H1 (cell line): ENCODE results near the gene NEGR1. TPM values are rescaled to one million over a fixed set of nuclear protein-coding genes. Genes with fewer than 3 reads are reported as not detected.

Experiments
- CTCF ChIA-PET: fragments of 300-600 bp; sonication (Branson Sonifier 250); formaldehyde crosslinking; loops from one replicate; lab custom pipeline; 2021; ENCODE audit not compliant: partially characterized antibody; lab: Charles Lee
- POLR2A ChIA-PET: fragments of 300-600 bp; sonication (Branson Sonifier 250); formaldehyde crosslinking; loops from one replicate; lab custom pipeline; 2021; ENCODE audit warnings: inconsistent platforms; ENCODE audit not compliant: partially characterized antibody; lab: Charles Lee
- DNase-seq, 2 experiments: peaks; one replicate each; pipeline versions ENCODE4 v3.0.0 to v3.0.0-alpha.2; 2010 to 2022; ENCODE audit warnings: low spot score in 2 of 2, low read depth in 1 of 2, mixed read lengths in 1 of 2
- FAIRE-seq: peaks from 2 replicates; lab custom pipeline; 2011; peaks lifted over from hg19 to GRCh38; lab: Jason Lieb, UNC
- H2AFZ ChIP-seq: 2 replicates; pipeline ENCODE4 v1.8.1; 2012; ENCODE audit warnings: low read length, inconsistent platforms
- H2AK5ac ChIP-seq: 2 replicates; pipeline ENCODE4 v1.6.1; 2013; ENCODE audit warnings: low read depth, low read length
- H2BK120ac ChIP-seq: replicated peaks from 2 replicates; pipeline ENCODE3; 2013; ENCODE audit warnings: low read depth, low read length, inconsistent platforms
- H2BK12ac ChIP-seq: 2 replicates; pipeline ENCODE4 v1.6.1; 2013; ENCODE audit warnings: low read depth, low read length
- H2BK15ac ChIP-seq: 2 replicates; pipeline ENCODE4 v1.6.1; 2013; ENCODE audit warnings: low read length
- H2BK20ac ChIP-seq: 2 replicates; pipeline ENCODE4 v1.6.1; 2013; ENCODE audit warnings: low read length
- H2BK5ac ChIP-seq: 2 replicates; pipeline ENCODE4 v1.6.1; 2013; ENCODE audit warnings: low read depth, low read length
- H3K14ac ChIP-seq: 2 replicates; pipeline ENCODE4 v1.6.1; 2013; ENCODE audit warnings: inconsistent platforms; ENCODE audit not compliant: insufficient read length
- H3K18ac ChIP-seq: 2 replicates; pipeline ENCODE4 v1.6.1; 2013; ENCODE audit warnings: low read length; ENCODE audit errors: extremely low read depth
- H3K23ac ChIP-seq: 2 replicates; pipeline ENCODE4 v1.6.1; 2013; ENCODE audit warnings: inconsistent platforms; ENCODE audit not compliant: insufficient read length
- H3K23me2 ChIP-seq: 2 replicates; pipeline ENCODE4 v1.6.1; 2013; ENCODE audit warnings: low read depth, low read length
- H3K27ac ChIP-seq: 2 replicates; pipeline ENCODE4 v1.6.1; 2011; ENCODE audit warnings: low read depth, low read length, inconsistent platforms
- H3K27me3 ChIP-seq, 4 experiments: replicated peaks in 1 of 4; 1 replicate in 1 of 4; 2 replicates in 3 of 4; pipeline versions ENCODE4 v1.6.1 to v1.8.1; 2011 to 2013; ENCODE audit warnings: low read length in 3 of 4, mild to moderate bottlenecking in 3 of 4, inconsistent platforms in 2 of 4, mixed read lengths in 2 of 4, moderate library complexity in 1 of 4; ENCODE audit not compliant: control insufficient read depth in 3 of 4, insufficient read depth in 3 of 4; ENCODE audit errors: extremely low read depth in 1 of 4
- H3K36me3 ChIP-seq, 4 experiments: 2 replicates each; pipeline versions ENCODE4 v1.6.1 to v1.8.1; 2011 to 2013; ENCODE audit warnings: mild to moderate bottlenecking in 4 of 4, low read length in 3 of 4, moderate library complexity in 2 of 4, control low read depth in 1 of 4, inconsistent platforms in 1 of 4; ENCODE audit not compliant: insufficient read depth in 4 of 4, control insufficient read depth in 2 of 4
- H3K4ac ChIP-seq: replicated peaks from 2 replicates; pipeline ENCODE3; 2013; ENCODE audit warnings: low read length, low read depth, mixed read lengths, inconsistent platforms; ENCODE audit not compliant: insufficient read length
- H3K4me1 ChIP-seq, 4 experiments: replicated peaks in 1 of 4; 1 replicate in 1 of 4; 2 replicates in 3 of 4; pipeline versions ENCODE4 v1.6.1 to v1.8.1; 2011 to 2013; ENCODE audit warnings: low read length in 3 of 4, inconsistent platforms in 2 of 4, mixed read lengths in 1 of 4; ENCODE audit not compliant: insufficient read depth in 4 of 4, control insufficient read depth in 3 of 4
- H3K4me2 ChIP-seq, 2 experiments: 2 replicates each; pipeline versions ENCODE4 v1.6.1 to v1.8.1; 2011 to 2013; ENCODE audit warnings: low read depth in 2 of 2, low read length in 2 of 2, control low read depth in 1 of 2, inconsistent platforms in 1 of 2, mild to moderate bottlenecking in 1 of 2; ENCODE audit not compliant: insufficient read depth in 1 of 2
- H3K4me3 ChIP-seq, 4 experiments: fragments of 200-600, 300-600 bp in 1 of 4; sonication (generic), shearing (Covaris generic), sonication (Bioruptor Twin) in 1 of 4; 2 replicates each; pipeline versions ENCODE4 v1.5.1 to v1.8.1; 2011 to 2016; ENCODE audit warnings: low read length in 4 of 4, low read depth in 3 of 4, control low read depth in 2 of 4, inconsistent platforms in 2 of 4, mild to moderate bottlenecking in 2 of 4, mixed read lengths in 1 of 4, moderate library complexity in 1 of 4; ENCODE audit not compliant: insufficient read depth in 2 of 4; ENCODE audit errors: extremely low read depth in 1 of 4
- H3K56ac ChIP-seq: replicated peaks from 2 replicates; pipeline ENCODE3; 2013; ENCODE audit warnings: low read depth, mild to moderate bottlenecking, mixed read lengths, low read length, inconsistent platforms; ENCODE audit not compliant: insufficient read length
- H3K79me1 ChIP-seq: 2 replicates; pipeline ENCODE4 v1.6.1; 2013; ENCODE audit warnings: low read depth, low read length, control low read depth
- H3K79me2 ChIP-seq, 2 experiments: 2 replicates each; pipeline versions ENCODE4 v1.6.1 to v1.8.1; 2012 to 2013; ENCODE audit warnings: low read length in 2 of 2, mild to moderate bottlenecking in 2 of 2, inconsistent platforms in 1 of 2; ENCODE audit not compliant: insufficient read depth in 2 of 2, control insufficient read depth in 1 of 2
- H3K9ac ChIP-seq, 4 experiments: replicated peaks in 1 of 4; 1 replicate in 1 of 4; 2 replicates in 3 of 4; pipeline versions ENCODE4 v1.6.1 to v1.8.1; 2011 to 2013; ENCODE audit warnings: low read depth in 3 of 4, low read length in 3 of 4, control low read depth in 2 of 4, mild to moderate bottlenecking in 2 of 4, moderate library complexity in 2 of 4, inconsistent platforms in 1 of 4; ENCODE audit errors: extremely low read depth in 1 of 4
- H3K9me3 ChIP-seq, 2 experiments: 2 replicates each; pipeline versions ENCODE4 v1.6.1 to v1.8.1; 2012 to 2013; ENCODE audit warnings: mild to moderate bottlenecking in 2 of 2, moderate library complexity in 2 of 2, control low read depth in 1 of 2, inconsistent platforms in 1 of 2, low read depth in 1 of 2, low read length in 1 of 2, mixed read lengths in 1 of 2; ENCODE audit not compliant: insufficient read depth in 2 of 2
- H4K20me1 ChIP-seq, 2 experiments: replicated peaks in 1 of 2; 2 replicates each; pipeline versions ENCODE3 to v1.8.1; 2011 to 2013; ENCODE audit warnings: inconsistent platforms in 2 of 2, low read length in 2 of 2, mild to moderate bottlenecking in 1 of 2; ENCODE audit not compliant: insufficient read depth in 2 of 2, control insufficient read depth in 1 of 2
- H4K5ac ChIP-seq: 2 replicates; pipeline ENCODE4 v1.6.1; 2013; ENCODE audit warnings: low read length, low read depth, mixed read lengths, inconsistent platforms; ENCODE audit not compliant: insufficient read length
- H4K8ac ChIP-seq: 2 replicates; pipeline ENCODE4 v1.8.0; 2013; ENCODE audit warnings: mild to moderate bottlenecking, moderate library complexity, low read length, inconsistent platforms; ENCODE audit not compliant: insufficient read depth; ENCODE audit errors: extremely low read depth
- H4K91ac ChIP-seq: replicated peaks from 2 replicates; pipeline ENCODE3; 2013; ENCODE audit warnings: low read length, mixed read lengths, inconsistent platforms; ENCODE audit not compliant: insufficient read length
- BCL11A ChIP-seq, 2 experiments: IDR thresholded peaks; one replicate each; pipeline ENCODE4 v1.6.1; 2011; ENCODE audit warnings: low read depth in 2 of 2, low read length in 2 of 2, mild to moderate bottlenecking in 2 of 2
- CBX5 ChIP-seq: fragments of 300-800, 300-1000 bp; sonication (generic); IDR thresholded peaks from 2 replicates; pipeline ENCODE4 v1.7.1; 2016; ENCODE audit warnings: antibody characterized with exemption, low read length, low read depth
- CHD1 ChIP-seq: IDR thresholded peaks from 2 replicates; pipeline ENCODE4 v1.6.1; 2012; ENCODE audit warnings: low read depth, low read length, improper control_type of control experiment
- EGR1 ChIP-seq: IDR thresholded peaks from 2 replicates; pipeline ENCODE4 v1.6.1; 2011; ENCODE audit warnings: low read depth, low read length, borderline replicate concordance
- JUN ChIP-seq: IDR thresholded peaks from 2 replicates; pipeline ENCODE4 v1.6.1; 2011; ENCODE audit warnings: low read depth, mild to moderate bottlenecking, improper control_type of control experiment, low read length
- KDM4A ChIP-seq: IDR thresholded peaks from one replicate; pipeline ENCODE4 v1.7.1; 2012; ENCODE audit warnings: low read depth, mild to moderate bottlenecking, moderate library complexity, low read length, inconsistent platforms; ENCODE audit not compliant: severe bottlenecking
- PHF8 ChIP-seq: fragments of 200-600 bp; sonication (generic); conservative IDR thresholded peaks from 2 replicates; pipeline ENCODE4 v1.7.1; 2012; ENCODE audit warnings: low read depth, mild to moderate bottlenecking, inconsistent platforms, low read length, moderate library complexity
- RXRA ChIP-seq: IDR thresholded peaks from 2 replicates; pipeline ENCODE4 v1.6.1; 2011; ENCODE audit warnings: low read depth, mild to moderate bottlenecking, low read length, moderate library complexity; ENCODE audit not compliant: insufficient read depth
- SUZ12 ChIP-seq: fragments of 200-600 bp; sonication (generic); IDR thresholded peaks from 2 replicates; pipeline ENCODE4 v1.6.1; 2012; ENCODE audit warnings: mild to moderate bottlenecking, inconsistent platforms, low read length, moderate library complexity, mixed read lengths
- TAF1 ChIP-seq: IDR thresholded peaks from 2 replicates; pipeline ENCODE4 v1.6.1; 2011; ENCODE audit warnings: mild to moderate bottlenecking, low read depth, low read length
- TBP ChIP-seq: IDR thresholded peaks from 2 replicates; pipeline ENCODE4 v1.6.1; 2011; ENCODE audit warnings: low read depth, low read length, improper control_type of control experiment
- WGBS, 2 experiments: shearing (Covaris generic) in 1 of 2; methylation state at CpG; one replicate each; pipeline versions ENCODE4 v1.1.6 to v1.1.7; 2013 to 2015; ENCODE audit warnings: low lambda C conversion rate in 2 of 2, mixed read lengths in 2 of 2, inconsistent platforms in 1 of 2, low coverage in 1 of 2, missing lambda C conversion rate in 1 of 2; ENCODE audit not compliant: insufficient replicate concordance in 2 of 2, insufficient coverage in 1 of 2, insufficient read length in 1 of 2; ENCODE audit errors: extremely low coverage in 1 of 2, missing lambda C conversion rate in 1 of 2; 5-methylcytosine and 5-hydroxymethylcytosine counted together
- polyA plus RNA-seq, 7 experiments: library from polyadenylated mRNA; depleted of rRNA in 3 of 7; stranded (reverse) in 5 of 7; unstranded in 2 of 7; fragments of >200 nt in 5 of 7; fragments of 200-250 nt in 2 of 7; gene quantifications; 1 replicate in 5 of 7; 2 replicates in 1 of 7; 4 replicates in 1 of 7; pipeline versions ENCODE4 v1.2.1 to v1.2.3, GENCODE V29; 2011 to 2013; ENCODE audit warnings: missing spikeins in 2 of 7, mixed read lengths in 2 of 7
- total RNA-seq: library from RNA; stranded (reverse); fragmentation: NEBNext Ultra II Directional; extraction: Animal tissue kit (Norgen Biotek cat#: 25700); gene quantifications from 2 replicates; pipeline ENCODE4 v1.2.1, GENCODE V29; 2021
- TF ChIP-seq, protein P1 (sequence below): IDR thresholded peaks from 2 replicates; pipeline ENCODE4 v1.6.1; 2011; ENCODE audit warnings: low read depth, mild to moderate bottlenecking, low read length; ENCODE audit not compliant: insufficient read depth

NEGR1 gene
- total and polyA plus RNA-seq, 2 of the 8 experiments (the other 6 are each of a cell fraction or from before 2014, with no cell fraction given), result 0.71 to 1.3 TPM

DNA sequence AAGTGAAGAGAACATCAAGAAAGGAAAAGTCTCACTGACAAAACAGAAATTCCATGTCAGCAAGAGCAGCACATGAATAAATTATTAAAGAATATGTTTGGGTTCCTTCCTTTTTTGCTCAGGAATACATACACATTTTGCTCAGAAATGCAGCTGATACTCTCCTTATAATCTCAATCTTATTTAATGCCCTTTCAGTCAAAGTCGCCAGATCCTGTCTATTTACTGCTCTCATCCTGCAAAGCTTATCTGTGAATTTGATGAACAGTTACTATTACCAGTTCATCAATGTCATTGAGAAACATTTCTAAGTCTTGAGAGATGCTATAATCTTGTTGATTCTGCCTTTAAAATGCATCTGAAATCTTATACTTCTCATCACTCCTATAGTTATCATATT is 658.5 kb downstream of the NEGR1 start:
- Histone ChIP-seq H3K9ac (no peak overlapping the region), H4K20me1 (no peaks in the 10 kb centered on the region), H3K9me3 (peaks cover 0 to 3% of the 10 kb centered on the region in 2 experiments; a peak in 1 of 4 replicates), H3K27ac (no peak overlapping the region), H3K79me1 (no peaks in the 10 kb centered on the region), H3K4me1 (no peaks in the 10 kb centered on the region), H2BK5ac (no peak overlapping the region), H2AK5ac (no peak overlapping the region), H3K4ac (no peak overlapping the region), H3K36me3 (no peaks in the 10 kb centered on the region), H2BK12ac (no peak overlapping the region), H4K8ac (no peak overlapping the region), H2AFZ (no peak overlapping the region), H4K91ac (no peak overlapping the region), H3K56ac (no peak overlapping the region), H3K23me2 (no peaks in the 10 kb centered on the region), H3K18ac (no peak overlapping the region), H3K79me2 (no peaks in the 10 kb centered on the region), H3K27me3 (no peaks in the 10 kb centered on the region), H3K14ac (no peak overlapping the region), H3K4me2 (no peak overlapping the region), H4K5ac (no peak overlapping the region), H3K23ac (no peak overlapping the region), H2BK120ac (no peak overlapping the region), H2BK20ac (no peak overlapping the region), H2BK15ac (no peak overlapping the region), H3K4me3 (no peak overlapping the region)
- WGBS, 2 experiments, result 95% methylated on average over 1 of the region's 1 CpG; no CpG with 5 or more reads in 1 of the 2 experiments
- TF ChIP-seq PHF8 (no peak), KDM4A (no peak), BCL11A (IDR thresholded peaks at IDR 0.05; ENCODE audit: low read depth in 2 of 2, low read length in 2 of 2) (no peak), EGR1 (no peak), TAF1 (no peak), TBP (no peak), JUN (no peak), CHD1 (no peak), RXRA (no peak), SUZ12 (no peak), CBX5 (no peak)
- TF ChIP-seq, protein P1, sequence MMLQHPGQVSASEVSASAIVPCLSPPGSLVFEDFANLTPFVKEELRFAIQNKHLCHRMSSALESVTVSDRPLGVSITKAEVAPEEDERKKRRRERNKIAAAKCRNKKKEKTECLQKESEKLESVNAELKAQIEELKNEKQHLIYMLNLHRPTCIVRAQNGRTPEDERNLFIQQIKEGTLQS, result no peak
- CTCF ChIA-PET, result interaction anchor here (0.6 kb wide), 1 partner anchor 264 kb away, joined by 3 read pairs; no protein-coding TSS in a partner anchor
- DNase-seq (no peak), FAIRE-seq (no peak)
- POLR2A ChIA-PET, result no interaction called here
